Measurements from ENCODE around the gene TBCCD1.

DNA sequence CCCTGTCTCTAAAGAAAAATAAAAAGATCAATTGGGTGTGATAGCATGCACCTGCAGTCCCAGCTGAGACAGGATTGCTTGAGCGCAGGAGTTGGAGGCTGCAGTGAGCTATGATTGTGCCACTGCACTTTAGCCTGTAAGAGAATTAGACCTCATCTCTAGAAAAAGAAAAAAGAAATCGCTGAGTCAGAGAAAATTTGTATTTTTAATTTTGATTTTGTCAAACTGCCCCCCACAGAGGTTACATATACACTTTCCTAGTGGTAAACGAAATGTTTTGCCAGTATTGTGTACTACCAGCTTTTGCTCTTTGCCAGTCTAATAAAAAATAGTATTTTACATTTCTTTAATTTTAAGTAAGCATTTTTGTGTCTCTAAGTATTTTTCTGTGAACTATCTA lies 17.6 kb downstream of the TBCCD1 start:
- TF ChIP-seq, protein P1, sequence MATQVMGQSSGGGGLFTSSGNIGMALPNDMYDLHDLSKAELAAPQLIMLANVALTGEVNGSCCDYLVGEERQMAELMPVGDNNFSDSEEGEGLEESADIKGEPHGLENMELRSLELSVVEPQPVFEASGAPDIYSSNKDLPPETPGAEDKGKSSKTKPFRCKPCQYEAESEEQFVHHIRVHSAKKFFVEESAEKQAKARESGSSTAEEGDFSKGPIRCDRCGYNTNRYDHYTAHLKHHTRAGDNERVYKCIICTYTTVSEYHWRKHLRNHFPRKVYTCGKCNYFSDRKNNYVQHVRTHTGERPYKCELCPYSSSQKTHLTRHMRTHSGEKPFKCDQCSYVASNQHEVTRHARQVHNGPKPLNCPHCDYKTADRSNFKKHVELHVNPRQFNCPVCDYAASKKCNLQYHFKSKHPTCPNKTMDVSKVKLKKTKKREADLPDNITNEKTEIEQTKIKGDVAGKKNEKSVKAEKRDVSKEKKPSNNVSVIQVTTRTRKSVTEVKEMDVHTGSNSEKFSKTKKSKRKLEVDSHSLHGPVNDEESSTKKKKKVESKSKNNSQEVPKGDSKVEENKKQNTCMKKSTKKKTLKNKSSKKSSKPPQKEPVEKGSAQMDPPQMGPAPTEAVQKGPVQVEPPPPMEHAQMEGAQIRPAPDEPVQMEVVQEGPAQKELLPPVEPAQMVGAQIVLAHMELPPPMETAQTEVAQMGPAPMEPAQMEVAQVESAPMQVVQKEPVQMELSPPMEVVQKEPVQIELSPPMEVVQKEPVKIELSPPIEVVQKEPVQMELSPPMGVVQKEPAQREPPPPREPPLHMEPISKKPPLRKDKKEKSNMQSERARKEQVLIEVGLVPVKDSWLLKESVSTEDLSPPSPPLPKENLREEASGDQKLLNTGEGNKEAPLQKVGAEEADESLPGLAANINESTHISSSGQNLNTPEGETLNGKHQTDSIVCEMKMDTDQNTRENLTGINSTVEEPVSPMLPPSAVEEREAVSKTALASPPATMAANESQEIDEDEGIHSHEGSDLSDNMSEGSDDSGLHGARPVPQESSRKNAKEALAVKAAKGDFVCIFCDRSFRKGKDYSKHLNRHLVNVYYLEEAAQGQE (IDR thresholded peaks at IDR 0.05; ENCODE audit: insufficient read depth in 1 of 2, low read depth in 2 of 2, low read length in 1 of 2): no peak
- TF ChIP-seq, protein P2, sequence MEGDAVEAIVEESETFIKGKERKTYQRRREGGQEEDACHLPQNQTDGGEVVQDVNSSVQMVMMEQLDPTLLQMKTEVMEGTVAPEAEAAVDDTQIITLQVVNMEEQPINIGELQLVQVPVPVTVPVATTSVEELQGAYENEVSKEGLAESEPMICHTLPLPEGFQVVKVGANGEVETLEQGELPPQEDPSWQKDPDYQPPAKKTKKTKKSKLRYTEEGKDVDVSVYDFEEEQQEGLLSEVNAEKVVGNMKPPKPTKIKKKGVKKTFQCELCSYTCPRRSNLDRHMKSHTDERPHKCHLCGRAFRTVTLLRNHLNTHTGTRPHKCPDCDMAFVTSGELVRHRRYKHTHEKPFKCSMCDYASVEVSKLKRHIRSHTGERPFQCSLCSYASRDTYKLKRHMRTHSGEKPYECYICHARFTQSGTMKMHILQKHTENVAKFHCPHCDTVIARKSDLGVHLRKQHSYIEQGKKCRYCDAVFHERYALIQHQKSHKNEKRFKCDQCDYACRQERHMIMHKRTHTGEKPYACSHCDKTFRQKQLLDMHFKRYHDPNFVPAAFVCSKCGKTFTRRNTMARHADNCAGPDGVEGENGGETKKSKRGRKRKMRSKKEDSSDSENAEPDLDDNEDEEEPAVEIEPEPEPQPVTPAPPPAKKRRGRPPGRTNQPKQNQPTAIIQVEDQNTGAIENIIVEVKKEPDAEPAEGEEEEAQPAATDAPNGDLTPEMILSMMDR (IDR thresholded peaks at IDR 0.05): no peak
- no peak for TF ChIP-seq POLR2AphosphoS5 (IDR thresholded peaks at IDR 0.05; ENCODE audit: low read depth, low read length)
- no peak for TF ChIP-seq SIN3A (IDR thresholded peaks at IDR 0.05; ENCODE audit: borderline replicate concordance, insufficient read depth, low read depth, low read length)

Measured in Panc1 (cell line).